Measurements from ENCODE around the gene FOXC1. TPM values are rescaled to one million over a fixed set of nuclear protein-coding genes. Genes with fewer than 3 reads are reported as not detected.

The FOXC1 gene
- total and polyA plus RNA-seq, 9 of the 15 experiments (the other 6 are each of a cell fraction or from before 2014, with no cell fraction given): not detected

DNA sequence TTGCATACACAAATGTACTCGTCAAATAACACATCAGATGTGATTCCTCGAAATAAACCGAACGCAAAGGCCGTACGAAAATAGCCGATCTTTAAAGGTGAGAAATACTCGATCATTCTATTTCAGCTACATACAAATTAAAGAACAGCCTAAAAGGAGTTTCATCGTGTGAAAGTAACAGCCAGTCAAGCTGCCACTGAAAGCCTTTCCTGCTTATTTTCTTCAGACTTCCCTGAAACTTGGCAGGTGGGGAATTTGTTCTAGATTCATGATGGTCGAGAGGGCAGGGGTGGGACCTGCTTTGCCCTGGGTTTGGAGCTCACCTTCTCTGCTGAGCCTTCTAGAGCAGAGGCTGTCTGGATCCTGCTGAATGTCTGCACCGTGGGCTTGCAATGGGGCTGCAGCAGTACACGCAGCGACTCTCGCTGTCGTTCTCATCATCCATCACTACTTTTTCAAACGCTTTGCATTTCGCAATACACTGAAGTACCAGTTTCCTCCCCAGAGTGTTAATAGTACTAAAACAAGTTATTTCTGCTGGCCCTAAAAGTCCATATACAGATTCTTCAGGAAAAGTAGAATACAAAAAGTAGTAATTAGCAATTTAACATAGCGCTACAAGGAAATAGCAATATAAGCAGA is 16.2 kb downstream of the FOXC1 start:
- Histone ChIP-seq H3K36me3 (ENCODE audit: control insufficient read depth, insufficient read depth, low read length) (no peaks in the 10 kb centered on the region), H3K4me2 (ENCODE audit: insufficient read depth, low read length) (no peak overlapping the region), H3K9ac (ENCODE audit: insufficient read depth in 1 of 2, low read depth in 2 of 2, low read length in 2 of 2) (no peak overlapping the region), H2AFZ (ENCODE audit: low read depth, low read length) (no peak overlapping the region), H3K4me1 (replicated peaks in 1 of 2; ENCODE audit: control insufficient read depth in 2 of 2, insufficient read depth in 2 of 2, low read length in 2 of 2) (peaks cover 3 to 8% of the 10 kb centered on the region in 2 experiments; a peak in 3 of 5 replicates), H3K79me2 (ENCODE audit: control insufficient read depth, insufficient read depth, low read length) (no peaks in the 10 kb centered on the region), H3K9me1 (ENCODE audit: control insufficient read depth, insufficient read depth, low read length) (no peaks in the 10 kb centered on the region), H4K20me1 (replicated peaks; ENCODE audit: control insufficient read depth, insufficient read depth, low read length) (no peaks in the 10 kb centered on the region; the same call in 1 of the 2 replicates), H3K9me3 (replicated peaks; ENCODE audit: control insufficient read depth, insufficient read depth, low read depth, low read length) (no peaks in the 10 kb centered on the region), H3K27me3 (ENCODE audit: control insufficient read depth in 2 of 2, insufficient read depth in 2 of 2, low read length in 2 of 2) (peaks cover 45 to 67% of the 10 kb centered on the region in 2 experiments), H3K4me3 (no peak overlapping the region), H3K27ac (ENCODE audit: extremely low read depth, low read depth, low read length) (no peak overlapping the region)
- in situ Hi-C loops (cut with MboI) (no loop called here), intact Hi-C loops (cut with micrococcal nuclease) (no loop called here)
- no peak for ATAC-seq
- no peak for DNase-seq (ENCODE audit: extremely low read depth in 1 of 4, low spot score in 3 of 4)
- ChIA-PET CTCF (ENCODE audit: low intra/inter-chr PET ratio) (no interaction called here), POLR2A (interaction anchor here (0.7 kb wide), 1 partner anchor 134 kb away, joined by 4 read pairs; no protein-coding TSS in a partner anchor)
- BruUV-seq (replicated peaks): no TSS peak
- 15% methylated on average over 18 of the region's 18 CpGs for WGBS (ENCODE audit: insufficient coverage, low coverage, missing lambda C conversion rate)
- TF ChIP-seq U2AF1 (optimal IDR thresholded peaks at IDR 0.05; ENCODE audit: low read depth, low read length) (no peak), CEBPB (tag; IDR thresholded peaks at IDR 0.05) (peak; percentile 85), CEBPG (CRISPR knock-in tag; IDR thresholded peaks at IDR 0.05) (no peak), CEBPG (tag; conservative IDR thresholded peaks at IDR 0.05 in 1 of 2, IDR thresholded peaks at IDR 0.05 in 1 of 2) (peak in 1 of 2 experiments; percentile 66; a peak in 2 of 4 replicates), GTF2F1 (IDR thresholded peaks at IDR 0.05; ENCODE audit: low read depth, low read length) (no peak), TOE1 (IDR thresholded peaks at IDR 0.05; ENCODE audit: borderline replicate concordance) (no peak), TOE1 (CRISPR knock-in tag; IDR thresholded peaks at IDR 0.05; ENCODE audit: borderline replicate concordance, low read depth) (no peak), ZNF316 (IDR thresholded peaks at IDR 0.05) (peak; percentile 22; the same call in 1 of the 2 replicates)
- FAIRE-seq: no peak

Data from K562 (cell line).